GM21423 (cell line): ENCODE data around the gene EGLN1.

Experiments
- ATAC-seq: cut with Tn5 transposase; IDR thresholded peaks from one replicate; pipeline ENCODE4 v1.9.1; 2021; ENCODE audit warnings: mild to moderate bottlenecking, moderate library complexity; ENCODE audit not compliant: unreplicated experiment

Gene EGLN1

DNA sequence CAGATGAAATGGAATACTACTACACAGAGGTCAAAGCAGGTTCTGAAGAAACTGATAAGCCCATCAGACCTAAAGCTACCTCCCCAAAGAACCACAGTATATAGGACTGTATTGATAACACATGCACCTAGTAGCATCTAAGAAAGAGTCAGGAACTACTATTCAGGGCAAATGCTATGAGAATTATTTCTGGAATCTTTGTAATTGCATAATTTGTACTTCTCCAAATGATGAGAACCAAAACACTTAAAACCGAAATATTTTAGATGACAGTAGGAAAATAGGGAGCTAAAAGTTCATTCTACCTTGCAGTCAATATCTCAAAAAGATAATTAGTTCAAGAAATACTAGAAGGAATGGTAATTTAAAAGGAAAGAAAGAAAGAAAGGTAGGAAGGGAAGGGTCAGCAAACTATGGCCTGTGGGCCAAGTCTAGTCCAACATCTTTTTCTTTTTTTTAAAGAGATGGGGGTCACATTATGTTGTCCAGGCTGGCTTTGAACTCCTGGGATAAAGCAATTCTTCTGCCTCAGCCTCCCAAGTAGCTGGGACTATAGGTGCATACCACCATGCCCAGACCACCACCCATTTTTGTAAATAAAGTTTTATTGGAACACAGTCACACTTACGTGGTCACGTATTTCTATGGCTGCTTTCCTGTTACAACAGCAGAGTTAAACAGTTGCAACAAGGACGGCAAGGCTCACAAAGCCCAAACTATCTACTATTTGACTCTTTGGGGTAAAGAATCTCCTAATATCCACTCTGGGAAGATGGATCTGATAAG is 24.0 kb downstream of the EGLN1 start:
- no peak for ATAC-seq

DNA sequence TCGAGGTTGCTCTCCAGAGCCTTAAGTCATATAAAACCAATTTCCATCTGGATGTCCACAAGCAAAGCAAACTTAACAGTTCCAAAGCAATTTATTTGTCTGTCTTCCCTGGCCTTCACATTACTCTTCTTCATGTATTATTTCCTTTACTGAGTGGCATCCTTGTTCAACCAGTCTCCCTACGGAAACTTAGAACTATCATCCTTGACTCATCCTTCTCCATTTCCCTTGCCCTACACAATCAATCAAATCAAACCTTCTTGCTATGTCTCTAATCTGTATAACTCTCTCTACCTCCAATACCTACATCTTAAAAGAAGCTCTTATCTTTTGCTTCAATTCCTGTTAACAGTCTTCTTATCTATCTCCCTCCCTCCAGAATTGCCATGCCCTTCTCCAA is 25.4 kb downstream of the EGLN1 start:
- no peak for ATAC-seq

DNA sequence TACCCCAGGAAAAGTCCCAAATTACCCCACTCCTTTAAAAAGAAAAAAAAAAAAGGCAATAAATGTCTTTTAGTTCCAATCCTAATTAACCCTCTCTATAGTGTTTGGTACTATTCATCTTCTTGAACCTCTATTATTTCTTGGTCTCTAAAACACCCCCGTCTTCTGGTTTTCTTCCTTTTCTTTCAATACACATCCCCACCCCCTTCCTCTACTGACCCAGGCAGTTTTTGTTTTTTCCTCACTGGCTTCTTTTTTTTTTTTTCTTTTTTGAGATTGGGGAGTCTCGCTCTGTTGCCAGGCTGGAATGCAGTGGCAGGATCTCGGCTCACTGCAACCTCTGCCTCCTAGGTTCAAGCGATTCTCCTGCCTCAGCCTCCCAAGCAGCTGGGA is 26.1 kb downstream of the EGLN1 start:
- no peak for ATAC-seq

- ATAC-seq = no peak
Observed at GRCh38 chr1:231395076-231395997, 26.8 kb downstream of the EGLN1 start.

DNA sequence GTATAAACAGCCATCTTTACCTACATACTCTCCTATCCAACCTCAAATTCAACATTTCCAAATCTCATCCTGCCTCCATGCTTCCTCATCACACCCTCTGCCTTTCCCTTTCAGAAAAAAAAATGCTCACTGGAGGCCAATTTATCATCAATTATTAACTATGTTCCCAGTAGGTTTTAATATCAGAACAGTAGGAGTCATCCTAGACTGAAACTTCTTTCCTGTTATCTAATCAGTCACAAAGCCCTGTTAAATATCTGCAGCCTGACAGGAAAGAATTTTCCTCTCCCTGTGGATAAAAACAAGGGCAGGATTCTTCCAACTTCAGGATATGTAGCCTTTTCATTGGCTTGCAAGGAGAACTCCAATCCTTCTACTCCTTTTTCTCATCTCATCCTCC is 28.4 kb downstream of the EGLN1 start:
- ATAC-seq = no peak

GRCh38 chr1:231392389-231393131 is 29.5 kb downstream of the EGLN1 start:
- ATAC-seq = no peak

DNA sequence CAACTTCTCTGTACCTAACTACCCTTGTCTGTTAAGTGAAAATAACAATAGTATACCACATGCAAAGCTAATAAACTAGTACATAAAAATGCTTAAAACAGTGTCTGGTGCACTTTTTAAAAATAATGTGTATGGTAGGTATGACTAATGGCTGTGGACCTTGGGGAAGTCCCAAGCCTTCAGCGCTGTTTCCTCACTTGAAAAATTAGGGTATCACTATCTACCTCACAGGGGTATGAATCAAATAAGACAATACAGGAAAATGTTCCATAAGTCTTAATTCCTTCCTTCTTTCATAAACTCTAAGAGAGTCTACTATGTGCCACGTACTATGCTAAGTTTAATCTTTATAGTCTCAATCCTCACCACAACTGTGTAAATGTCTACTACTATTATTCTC is 32.0 kb downstream of the EGLN1 start:
- no peak for ATAC-seq

GRCh38 chr1:231387770-231388669 is 34.1 kb downstream of the EGLN1 start:
- no peak for ATAC-seq

DNA sequence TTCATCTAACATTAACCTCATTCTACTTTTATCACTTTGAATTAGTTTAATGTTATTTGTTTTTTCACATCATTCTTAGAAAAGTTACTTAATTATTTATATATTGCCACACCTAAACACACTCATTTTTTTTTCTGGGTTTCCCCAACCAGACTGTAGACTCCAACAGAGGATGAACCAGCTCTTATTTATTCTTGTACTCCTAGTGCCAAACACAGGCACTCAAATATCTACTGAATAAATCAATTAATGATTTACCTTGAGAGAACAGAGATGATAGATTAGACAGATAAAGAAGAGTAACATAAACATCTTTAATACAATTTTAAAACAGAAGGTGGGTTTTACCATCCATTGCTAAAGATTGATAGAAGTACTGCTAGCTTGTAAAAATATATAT is 35.6 kb downstream of the EGLN1 start:
- ATAC-seq = no peak

- ATAC-seq = no peak
Observed at GRCh38 chr1:231385416-231385748, 36.7 kb downstream of the EGLN1 start.

DNA sequence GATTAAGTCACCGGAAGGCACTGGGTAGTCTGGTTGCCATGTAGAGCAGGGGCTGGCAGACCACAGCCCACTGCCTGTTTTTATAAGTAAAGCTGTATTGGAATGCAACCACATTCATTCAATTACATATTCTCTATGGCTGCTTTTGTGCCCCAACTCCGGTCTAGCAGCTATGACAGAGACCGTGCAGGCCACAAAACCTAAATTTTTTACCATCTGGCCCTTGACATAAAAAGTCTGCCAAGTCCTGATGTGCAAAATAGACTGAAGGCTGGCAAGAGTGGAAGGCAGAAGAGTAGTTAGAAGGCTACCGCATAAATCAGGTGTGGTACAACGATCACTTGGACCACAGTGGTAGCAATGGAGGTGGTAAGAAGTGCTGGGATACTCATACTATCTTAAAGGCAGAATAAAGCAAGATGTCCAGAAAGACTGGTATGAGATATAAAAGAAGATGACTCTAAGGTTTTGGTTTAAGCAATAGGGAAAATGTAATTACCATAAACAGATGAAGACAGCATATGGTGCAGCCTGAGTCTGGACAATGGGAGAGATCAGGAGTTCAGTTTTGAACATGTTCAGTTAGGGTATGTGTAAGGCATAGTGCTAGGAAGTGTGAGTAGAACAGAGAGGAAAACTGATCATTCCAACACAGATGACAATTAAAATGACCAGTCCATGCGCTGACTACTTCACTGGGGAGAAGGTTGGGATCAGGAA is 37.2 kb downstream of the EGLN1 start:
- ATAC-seq = no peak

- no peak for ATAC-seq
Observed at GRCh38 chr1:231383159-231383860, 38.8 kb downstream of the EGLN1 start.

GRCh38 chr1:231382426-231382825 is 39.7 kb downstream of the EGLN1 start:
- ATAC-seq = no peak

GRCh38 chr1:231381729-231382128 is 40.4 kb downstream of the EGLN1 start:
- ATAC-seq = no peak

- ATAC-seq = peak; percentile 72
Observed at GRCh38 chr1:231376875-231377549, 45.1 kb downstream of the EGLN1 start.

GRCh38 chr1:231376101-231376500 is 46.0 kb downstream of the EGLN1 start:
- ATAC-seq = no peak

DNA sequence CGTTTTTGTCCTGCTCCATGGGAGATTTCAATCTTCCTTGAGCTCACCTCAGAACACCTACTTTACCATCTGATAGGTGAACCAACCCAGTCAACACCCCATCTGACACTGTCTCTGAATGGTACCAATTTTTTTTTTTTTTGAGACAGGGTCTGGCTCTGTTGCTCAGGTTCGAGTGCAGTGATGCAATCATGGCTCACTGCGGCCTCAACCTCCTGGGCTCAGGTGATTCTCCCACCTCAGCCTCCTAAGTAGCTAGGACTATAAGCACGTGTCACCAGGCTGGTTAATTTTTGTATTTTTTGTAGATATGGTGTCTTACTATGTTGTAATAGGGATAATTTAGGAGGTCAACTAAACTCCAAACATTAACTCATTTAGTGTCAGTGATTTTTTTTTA is 47.7 kb downstream of the EGLN1 start:
- no peak for ATAC-seq

- no peak for ATAC-seq
Observed at GRCh38 chr1:231372501-231372900, 49.6 kb downstream of the EGLN1 start.

DNA sequence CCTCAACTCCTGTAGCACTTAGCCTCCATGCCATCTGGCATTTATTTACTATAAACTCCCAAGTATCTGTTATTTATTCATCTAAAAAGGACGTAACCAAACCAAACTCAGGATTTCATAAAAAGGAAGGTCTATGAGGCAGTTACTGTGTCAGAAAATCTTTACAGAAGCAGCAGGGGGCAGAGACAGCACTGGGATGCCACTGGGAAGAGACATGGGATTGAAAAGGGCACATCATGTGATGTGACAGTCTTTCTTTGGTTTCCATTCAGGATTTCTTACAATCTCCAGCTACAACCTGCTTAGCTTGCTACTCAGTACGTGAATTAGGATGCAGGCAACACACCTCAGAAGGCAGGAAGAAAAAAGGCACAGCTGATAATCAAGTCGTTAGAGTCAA is 52.8 kb downstream of the EGLN1 start:
- no peak for ATAC-seq
